Suppressor macrophage (primary cell): Measurements from ENCODE around the gene SLC34A1.

Experiments used
- DNase-seq, 4 experiments: peaks; one replicate each; pipeline ENCODE4 v3.0.0-alpha.2; 2020 to 2022

Gene SLC34A1

DNA sequence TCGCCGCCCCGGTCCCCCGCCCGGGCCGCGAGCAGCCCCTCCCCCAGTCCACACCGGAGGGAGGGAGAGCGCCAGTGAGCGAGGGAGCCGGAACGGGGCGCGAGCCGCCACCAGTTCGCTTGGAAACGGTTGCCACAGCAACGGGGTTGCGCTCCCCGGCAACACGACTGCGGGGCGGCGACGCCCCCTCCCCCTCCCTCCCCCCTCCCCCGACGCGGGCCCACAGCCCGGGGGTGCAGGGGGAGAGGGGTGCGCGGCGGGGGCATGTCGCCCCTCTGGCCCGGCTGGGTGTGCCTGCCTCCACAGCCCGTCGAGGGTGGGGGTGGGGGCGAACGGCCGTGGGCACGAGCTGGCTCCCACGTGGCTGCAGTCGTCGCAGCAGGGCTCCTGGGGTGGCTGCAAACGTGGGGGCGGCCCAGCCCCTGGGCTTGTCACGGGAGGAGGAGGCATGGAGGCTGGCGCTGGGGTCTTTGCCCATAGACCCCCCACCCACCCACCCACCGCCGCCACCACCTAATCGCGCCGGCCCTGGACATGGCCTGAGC is 62.9 kb downstream of the SLC34A1 start:
- peak in 3 of 4 experiments; percentile 38 to 56 (median 39) for DNase-seq

DNA sequence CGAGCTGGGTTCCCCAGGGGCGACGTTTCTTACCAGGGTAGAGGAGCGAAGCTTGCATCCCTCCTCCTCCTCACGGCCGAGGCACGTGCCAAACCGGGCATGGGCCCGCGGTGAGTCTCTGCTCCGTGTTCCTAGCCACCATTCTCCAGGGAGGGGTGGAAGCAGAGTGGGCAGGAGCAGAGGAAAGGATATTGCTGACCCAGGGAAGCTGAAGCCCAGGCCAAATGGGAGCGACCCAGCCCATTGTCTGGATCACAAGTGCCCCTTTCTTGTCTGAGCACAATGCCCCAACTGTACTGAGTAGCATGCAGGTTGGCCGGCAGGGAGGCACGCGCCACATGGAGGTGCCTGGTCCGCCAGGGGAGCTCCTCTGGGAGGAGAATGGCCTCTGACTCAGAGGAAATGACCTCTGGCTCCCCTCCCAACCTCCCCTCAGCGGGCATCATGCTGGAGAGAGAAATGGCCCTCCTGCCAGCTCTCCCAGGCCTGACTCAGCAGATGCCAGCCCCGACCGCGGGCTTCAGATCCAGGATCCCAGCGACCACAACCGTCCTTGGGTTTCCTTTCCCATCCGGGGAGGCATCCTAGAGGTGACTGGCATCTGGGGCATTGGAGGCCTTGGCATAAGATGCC is 63.5 kb downstream of the SLC34A1 start:
- peak in 3 of 4 experiments; percentile 13 to 48 (median 44) for DNase-seq
